ENCODE data around the gene TRABD2B. TPM values are rescaled to one million over a fixed set of nuclear protein-coding genes. Genes with fewer than 3 reads are reported as not detected.

Gene TRABD2B
- total and polyA plus RNA-seq, 2 donors (not counting 3 experiments of a cell fraction or from before 2014, with no cell fraction given), result not detected

GRCh38 chr1:47963568-47964358 lies 33.4 kb downstream of the TRABD2B start:
- dilution Hi-C loops (cut with MboI; ENCODE audit: extremely low pct_ligation_motif_present, low sequenced_read_pairs), result no loop called here
- FAIRE-seq (no peak), DNase-seq (ENCODE audit: low read depth, low spot score) (no peak)
- no peak overlapping the region for H3K27ac ChIP-seq (ENCODE audit: insufficient read depth, low read depth, low read length)
- H2AFZ ChIP-seq (ENCODE audit: low read depth, low read length), result no peak overlapping the region
- TF ChIP-seq MYC (IDR thresholded peaks at IDR 0.05; ENCODE audit: low read depth, low read length) (no peak), POLR2A (IDR thresholded peaks at IDR 0.05; ENCODE audit: low read depth, low read length) (no peak), CTCF (IDR thresholded peaks at IDR 0.05; ENCODE audit: extremely low read depth in 1 of 2, insufficient read depth in 1 of 2, low read depth in 1 of 2, low read length in 2 of 2) (no peak), FOS (IDR thresholded peaks at IDR 0.05; ENCODE audit: borderline replicate concordance, insufficient read depth, low read length) (no peak), EZH2 (IDR thresholded peaks at IDR 0.05; ENCODE audit: borderline replicate concordance, low read depth, low read length, severe bottlenecking) (no peak), JUN (IDR thresholded peaks at IDR 0.05; ENCODE audit: borderline replicate concordance, insufficient read depth, insufficient read length, low read depth) (no peak), GATA2 (IDR thresholded peaks at IDR 0.05; ENCODE audit: insufficient read depth, insufficient read length, low read depth, low read length) (no peak), POLR2AphosphoS5 (IDR thresholded peaks at IDR 0.05; ENCODE audit: insufficient read depth, low read depth, low read length) (no peak)
- TF ChIP-seq, protein P1, sequence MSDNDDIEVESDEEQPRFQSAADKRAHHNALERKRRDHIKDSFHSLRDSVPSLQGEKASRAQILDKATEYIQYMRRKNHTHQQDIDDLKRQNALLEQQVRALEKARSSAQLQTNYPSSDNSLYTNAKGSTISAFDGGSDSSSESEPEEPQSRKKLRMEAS (IDR thresholded peaks at IDR 0.05; ENCODE audit: insufficient read depth, insufficient read length), result no peak
- H3K4me2 ChIP-seq (ENCODE audit: insufficient read depth, low read length), result no peak overlapping the region
- no peaks in the 10 kb centered on the region for H3K9me3 ChIP-seq (replicated peaks; ENCODE audit: control insufficient read depth, insufficient read depth, low read length)
- no peaks in the 10 kb centered on the region for H3K27me3 ChIP-seq (ENCODE audit: control insufficient read depth in 2 of 2, insufficient read depth in 2 of 2, low read length in 2 of 2)
- no peaks in the 10 kb centered on the region for H3K9me1 ChIP-seq (replicated peaks; ENCODE audit: control insufficient read depth, extremely low read depth, insufficient read depth, low read length)
- no peaks in the 10 kb centered on the region for H3K36me3 ChIP-seq (ENCODE audit: control insufficient read depth in 2 of 2, extremely low read depth in 1 of 2, insufficient read depth in 2 of 2, low read length in 2 of 2)
- H3K4me3 ChIP-seq (replicated peaks in 1 of 3; ENCODE audit: insufficient read depth in 1 of 3, low read depth in 1 of 3, low read length in 3 of 3), result no peak overlapping the region
- intact Hi-C loops (cut with micrococcal nuclease), result no loop called here
- no peaks in the 10 kb centered on the region for H4K20me1 ChIP-seq (replicated peaks; ENCODE audit: control insufficient read depth, extremely low read depth, insufficient read depth, low read length)
- no peaks in the 10 kb centered on the region for H3K4me1 ChIP-seq (ENCODE audit: control insufficient read depth, extremely low read depth, insufficient read depth, low read length)
- ChIA-PET POLR2A (no interaction called here), CTCF (no interaction called here)
- H3K9ac ChIP-seq (replicated peaks; ENCODE audit: extremely low read depth, insufficient read depth, low read length), result no peak overlapping the region
- BruUV-seq (replicated peaks), result no TSS peak
- H3K79me2 ChIP-seq (ENCODE audit: control insufficient read depth, insufficient read depth, low read length), result no peaks in the 10 kb centered on the region
